Lower leg skin (tissue), 4 donors: ENCODE measurements around the gene TET2. TPM values are rescaled to one million over a fixed set of nuclear protein-coding genes. Genes with fewer than 3 reads are reported as not detected.

Experiments
- DNase-seq, 2 donors: peaks; one replicate each; pipeline ENCODE4 v3.0.0-alpha.2; 2019; ENCODE audit warnings: low spot score in 2 of 2
- H3K4me3 ChIP-seq: fragments of 200-600 bp; sonication (generic); 2 replicates; pipeline ENCODE4 v1.5.1; 2017; ENCODE audit warnings: mild to moderate bottlenecking, low read depth; ENCODE audit not compliant: poor library complexity, severe bottlenecking
- CTCF ChIP-seq, 3 donors: fragments of 450-650 bp; IDR thresholded peaks; one replicate each; pipeline ENCODE4 v1.5.1; 2016; ENCODE audit warnings: antibody characterized with exemption in 3 of 3, mild to moderate bottlenecking in 3 of 3, moderate library complexity in 2 of 3
- POLR2A ChIP-seq, 2 donors: fragments of 450-650 bp; IDR thresholded peaks; one replicate each; pipeline ENCODE4 v1.6.1; 2016 to 2017; ENCODE audit warnings: antibody characterized with exemption in 2 of 2, mild to moderate bottlenecking in 1 of 2, moderate library complexity in 1 of 2
- WGBS, 2 donors: methylation state at CpG; one replicate each; pipeline ENCODE4 v1.1.5; 2018; 5-methylcytosine and 5-hydroxymethylcytosine counted together
- intact Hi-C: fragments of 100-400 bp; cut with DNase I; formaldehyde crosslinking; loops from one replicate; pipeline ENCODE4 v1.15.0; 2023; ENCODE audit warnings: low total_unique reads
- total RNA-seq, 4 donors: library from RNA; depleted of rRNA; stranded (reverse); fragments of >200 nt; gene quantifications; one replicate each; pipeline ENCODE4 v1.1.0, GENCODE V29; 2016

Gene TET2
- total RNA-seq, 4 donors from 2014 or later, result 31.0 to 36.0 (median 32.8) TPM

GRCh38 chr4:105133976-105134375, 12.7 kb upstream of the TET2 start:
- WGBS, 2 donors, result 94 to 95% methylated on average over 2 of the region's 2 CpGs
- no peak overlapping the region for H3K4me3 ChIP-seq
- intact Hi-C loops, result no loop called here
- DNase-seq, result no peak
- TF ChIP-seq POLR2A (IDR thresholded peaks at IDR 0.05) (no peak), CTCF (IDR thresholded peaks at IDR 0.05) (no peak)

GRCh38 chr4:105135785-105136184, 10.9 kb upstream of the TET2 start:
- WGBS, 2 donors, result 33 to 49% methylated on average over 2 of the region's 2 CpGs
- TF ChIP-seq POLR2A (IDR thresholded peaks at IDR 0.05), result no peak
- no peak for TF ChIP-seq CTCF (IDR thresholded peaks at IDR 0.05)
- no peak for DNase-seq
- H3K4me3 ChIP-seq, result no peak overlapping the region
- intact Hi-C loops, result no loop called here

- 75 to 78% methylated on average over 5 of the region's 5 CpGs for WGBS, 2 donors
- TF ChIP-seq CTCF (IDR thresholded peaks at IDR 0.05) (no peak), POLR2A (IDR thresholded peaks at IDR 0.05) (no peak)
- intact Hi-C loops, result no loop called here
- no peak for DNase-seq
- H3K4me3 ChIP-seq, result no peak overlapping the region
Observed at GRCh38 chr4:105137121-105137875, 9.4 kb upstream of the TET2 start.

- DNase-seq, result no peak
- intact Hi-C loops, result loop anchor here (10.0 kb wide), 1 partner anchor 335 kb away; the partner anchor contains the start of gene PPA2
- WGBS, 2 donors, result 83 to 85% methylated on average over 1 of the region's 1 CpG
- TF ChIP-seq CTCF (IDR thresholded peaks at IDR 0.05) (no peak), POLR2A (IDR thresholded peaks at IDR 0.05) (no peak)
- no peak overlapping the region for H3K4me3 ChIP-seq
Observed at GRCh38 chr4:105139646-105140045, 7.0 kb upstream of the TET2 start.

GRCh38 chr4:105140684-105141490, 5.8 kb upstream of the TET2 start:
- no peak overlapping the region for H3K4me3 ChIP-seq
- intact Hi-C loops, result loop anchor here (10.0 kb wide), 1 partner anchor 334 kb away; the partner anchor contains the start of gene PPA2
- DNase-seq, result no peak
- WGBS, 2 donors, result 50% methylated on average over 7 of the region's 7 CpGs
- TF ChIP-seq CTCF (IDR thresholded peaks at IDR 0.05) (no peak), POLR2A (IDR thresholded peaks at IDR 0.05) (no peak)
